OCI-LY1 (cell line): ENCODE results near the gene ELN.

Experiments used
- H2AFZ ChIP-seq: fragments of 200-600 bp; sonication (generic), shearing (Covaris generic); 2 replicates; pipeline ENCODE4 v1.6.0; 2014; ENCODE audit warnings: antibody characterized with exemption, mild to moderate bottlenecking, low read length
- H3F3A ChIP-seq: fragments of 200-600 bp; sonication (generic), shearing (Covaris generic); 2 replicates; pipeline ENCODE4 v1.6.0; 2014; ENCODE audit warnings: mild to moderate bottlenecking, antibody characterized with exemption, low read length, moderate library complexity; ENCODE audit not compliant: insufficient read depth
- H3K27ac ChIP-seq: fragments of 200-600 bp; sonication (generic); 2 replicates; pipeline ENCODE4 v1.5.1; 2014; ENCODE audit warnings: low read length, mixed run types, mild to moderate bottlenecking, low read depth; ENCODE audit not compliant: poor library complexity, severe bottlenecking
- H3K27me3 ChIP-seq: fragments of 200-600 bp; sonication (generic); 2 replicates; pipeline ENCODE4 v1.6.0; 2014; ENCODE audit warnings: antibody characterized with exemption, mild to moderate bottlenecking, low read length, moderate library complexity; ENCODE audit not compliant: insufficient read depth
- H3K36me3 ChIP-seq: fragments of 200-600 bp; sonication (generic); 2 replicates; pipeline ENCODE4 v1.6.1; 2014; ENCODE audit warnings: mild to moderate bottlenecking, antibody characterized with exemption, low read length, moderate library complexity, mixed read lengths; ENCODE audit not compliant: insufficient read depth
- H3K4me1 ChIP-seq: fragments of 200-600 bp; sonication (generic); 2 replicates; pipeline ENCODE4 v1.5.1; 2014; ENCODE audit warnings: mild to moderate bottlenecking, low read length, moderate library complexity; ENCODE audit not compliant: insufficient read depth, severe bottlenecking
- H3K4me2 ChIP-seq: fragments of 200-600 bp; sonication (generic), shearing (Covaris generic); 2 replicates; pipeline ENCODE4 v1.6.1; 2014; ENCODE audit warnings: low read length
- H3K4me3 ChIP-seq: fragments of 200-600 bp; sonication (generic); 2 replicates; pipeline ENCODE4 v1.5.1; 2014; ENCODE audit warnings: low read length, low read depth, mild to moderate bottlenecking, mixed read lengths; ENCODE audit not compliant: poor library complexity, severe bottlenecking
- H3K79me2 ChIP-seq: fragments of 200-600 bp; shearing (Covaris generic); 2 replicates; pipeline ENCODE4 v1.6.1; 2016; ENCODE audit warnings: mixed run types, low read length, mixed read lengths; ENCODE audit not compliant: insufficient read depth
- H3K9ac ChIP-seq: fragments of 200-600 bp; sonication (generic), shearing (Covaris generic); 2 replicates; pipeline ENCODE4 v1.6.1; 2014; ENCODE audit warnings: mild to moderate bottlenecking, low read length, mixed read lengths
- H3K9me2 ChIP-seq: fragments of 200-600 bp; sonication (generic), shearing (Covaris generic); 2 replicates; pipeline ENCODE4 v1.6.1; 2014; ENCODE audit warnings: low read depth, mild to moderate bottlenecking, low read length, mixed read lengths
- H3K9me3 ChIP-seq: fragments of 200-600 bp; shearing (Covaris generic); 2 replicates; pipeline ENCODE4 v1.6.1; 2014; ENCODE audit warnings: low read length, mixed read lengths
- H4K20me1 ChIP-seq: fragments of 200-600 bp; sonication (generic), shearing (Covaris generic); 2 replicates; pipeline ENCODE4 v1.6.0; 2016; ENCODE audit warnings: mild to moderate bottlenecking, low read length; ENCODE audit not compliant: insufficient read depth
- CTCF ChIP-seq: fragments of 200-600 bp; sonication (generic), shearing (Covaris generic); IDR thresholded peaks from 2 replicates; pipeline ENCODE4 v1.5.1; 2017; ENCODE audit warnings: mild to moderate bottlenecking, antibody characterized with exemption, low read length, moderate library complexity, mixed read lengths
- EZH2 ChIP-seq: fragments of 200-600 bp; sonication (generic), shearing (Covaris generic); IDR thresholded peaks from 2 replicates; pipeline ENCODE4 v1.8.0; 2017; ENCODE audit warnings: borderline replicate concordance, mixed run types, mild to moderate bottlenecking, antibody characterized with exemption, low read length, moderate library complexity, mixed read lengths

The ELN gene

GRCh38 chr7:74048999-74049599 is 21.1 kb downstream of the ELN start:
- Histone ChIP-seq H3K79me2 (no peaks in the 10 kb centered on the region), H3F3A (no peaks in the 10 kb centered on the region)

GRCh38 chr7:74049997-74050798 is 22.2 kb downstream of the ELN start:
- no peak overlapping the region for H2AFZ ChIP-seq
- TF ChIP-seq EZH2: no peak
- no peak for TF ChIP-seq CTCF
- no peaks in the 10 kb centered on the region for H3F3A ChIP-seq
- no peak overlapping the region for H3K27ac ChIP-seq
- H3K36me3 ChIP-seq: no peaks in the 10 kb centered on the region
- no peak overlapping the region for H3K4me2 ChIP-seq
- H3K9ac ChIP-seq: no peak overlapping the region
- H3K4me3 ChIP-seq: no peak overlapping the region
- no peaks in the 10 kb centered on the region for H3K27me3 ChIP-seq
- no peaks in the 10 kb centered on the region for H3K79me2 ChIP-seq
- H3K9me2 ChIP-seq: no peaks in the 10 kb centered on the region
- no peaks in the 10 kb centered on the region for H4K20me1 ChIP-seq
- no peaks in the 10 kb centered on the region for H3K9me3 ChIP-seq
- no peaks in the 10 kb centered on the region for H3K4me1 ChIP-seq

More at GRCh38 chr7:74048999-74049599, 21.1 kb downstream of the ELN start:
- H3K27ac ChIP-seq: no peak overlapping the region
- no peaks in the 10 kb centered on the region for H3K9me2 ChIP-seq
- no peak overlapping the region for H3K9ac ChIP-seq
- H3K36me3 ChIP-seq: no peaks in the 10 kb centered on the region
- no peak overlapping the region for H3K4me2 ChIP-seq
- no peaks in the 10 kb centered on the region for H3K4me1 ChIP-seq
- no peaks in the 10 kb centered on the region for H4K20me1 ChIP-seq
- H3K4me3 ChIP-seq: no peak overlapping the region
- no peaks in the 10 kb centered on the region for H3K27me3 ChIP-seq
- no peaks in the 10 kb centered on the region for H3K9me3 ChIP-seq
- no peak overlapping the region for H2AFZ ChIP-seq
- TF ChIP-seq CTCF (no peak), EZH2 (no peak)

GRCh38 chr7:74051193-74051592 is 23.2 kb downstream of the ELN start:
- Histone ChIP-seq H3K9me3 (no peaks in the 10 kb centered on the region), H3K4me2 (no peak overlapping the region), H3K36me3 (no peaks in the 10 kb centered on the region), H3K9ac (no peak overlapping the region), H4K20me1 (no peaks in the 10 kb centered on the region), H3F3A (no peaks in the 10 kb centered on the region), H3K27me3 (no peaks in the 10 kb centered on the region), H3K4me3 (no peak overlapping the region), H3K9me2 (no peaks in the 10 kb centered on the region), H3K79me2 (no peaks in the 10 kb centered on the region), H3K4me1 (no peaks in the 10 kb centered on the region), H2AFZ (no peak overlapping the region), H3K27ac (no peak overlapping the region)
- TF ChIP-seq CTCF: no peak
